GM23248 (cell line): ENCODE measurements around the gene MAN1A1.

Experiments
- EZH2 ChIP-seq: fragments of 200-600 bp; sonication (generic); IDR thresholded peaks from 2 replicates; pipeline ENCODE4 v1.6.1; 2018; ENCODE audit warnings: antibody characterized with exemption, mild to moderate bottlenecking; ENCODE audit not compliant: insufficient read depth, poor library complexity, severe bottlenecking
- EZH2phosphoT487 ChIP-seq: fragments of 200-600 bp; sonication (generic); IDR thresholded peaks from 2 replicates; pipeline ENCODE4 v1.6.1; 2018; ENCODE audit warnings: antibody characterized with exemption, moderate library complexity, mild to moderate bottlenecking, low read depth; ENCODE audit not compliant: insufficient read depth

- TF ChIP-seq EZH2 (no peak), EZH2phosphoT487 (no peak)
Observed at GRCh38 chr6:119142637-119143036, 206.9 kb downstream of the MAN1A1 start.
